ENCODE measurements around the gene STK32C. TPM values are rescaled to one million over a fixed set of nuclear protein-coding genes. Genes with fewer than 3 reads are reported as not detected.

STK32C gene
- total RNA-seq, 2 donors from 2014 or later: 0.78 to 4.0 TPM

DNA sequence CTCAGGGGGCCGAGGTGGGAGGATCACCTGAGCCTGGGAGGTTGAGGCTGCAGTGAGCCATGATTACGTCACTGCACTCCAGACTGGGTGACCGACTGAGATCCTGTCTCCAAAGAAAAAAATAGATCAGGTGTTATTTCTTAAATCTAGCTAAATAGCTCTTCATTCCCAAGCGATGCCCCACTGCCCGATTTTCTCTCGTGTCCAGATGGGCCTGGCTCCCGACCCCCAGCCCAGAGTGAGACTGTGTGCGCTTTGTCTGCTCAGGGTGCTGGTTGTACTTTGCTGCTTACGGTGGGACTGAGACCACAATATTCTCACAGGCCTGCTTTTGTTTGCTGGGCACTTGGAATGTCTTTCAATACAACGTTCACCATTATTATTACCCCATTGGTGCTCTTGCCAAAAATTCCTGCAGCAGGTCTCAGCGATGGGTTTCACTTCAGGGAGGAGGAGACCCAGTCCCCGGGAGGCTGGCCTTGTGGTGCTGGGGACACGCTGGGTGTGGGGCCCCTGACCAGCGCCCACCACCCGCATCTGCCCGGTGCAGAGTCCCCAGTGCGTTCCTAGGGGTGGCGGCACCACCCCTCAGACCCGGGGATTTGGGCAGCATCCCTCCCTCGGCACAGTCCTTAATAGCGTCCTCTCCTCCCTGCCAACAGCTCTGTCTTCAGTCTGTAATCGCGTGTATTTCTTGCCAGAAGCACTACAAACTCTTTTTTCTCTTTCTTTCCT, 141.4 kb downstream of the STK32C start:
- WGBS, 2 donors: 79 to 80% methylated on average over 20 to 23 of the region's 23 CpGs
- Histone ChIP-seq H3K4me3 (no peak overlapping the region), H3K4me1 (peaks cover 17% of the 10 kb centered on the region), H3K9me3 (no peaks in the 10 kb centered on the region), H3K27ac (no peak overlapping the region), H3K36me3 (replicated peaks in 1 of 2; ENCODE audit: insufficient read depth in 1 of 2, low read depth in 2 of 2) (no peaks in the 10 kb centered on the region), H3K27me3 (peaks cover 0 to 3% of the 10 kb centered on the region in 2 donors)
- DNase-seq (no peak), ATAC-seq (no peak)
- intact Hi-C loops (cut with DNase I): no loop called here
- TF ChIP-seq, protein P1, sequence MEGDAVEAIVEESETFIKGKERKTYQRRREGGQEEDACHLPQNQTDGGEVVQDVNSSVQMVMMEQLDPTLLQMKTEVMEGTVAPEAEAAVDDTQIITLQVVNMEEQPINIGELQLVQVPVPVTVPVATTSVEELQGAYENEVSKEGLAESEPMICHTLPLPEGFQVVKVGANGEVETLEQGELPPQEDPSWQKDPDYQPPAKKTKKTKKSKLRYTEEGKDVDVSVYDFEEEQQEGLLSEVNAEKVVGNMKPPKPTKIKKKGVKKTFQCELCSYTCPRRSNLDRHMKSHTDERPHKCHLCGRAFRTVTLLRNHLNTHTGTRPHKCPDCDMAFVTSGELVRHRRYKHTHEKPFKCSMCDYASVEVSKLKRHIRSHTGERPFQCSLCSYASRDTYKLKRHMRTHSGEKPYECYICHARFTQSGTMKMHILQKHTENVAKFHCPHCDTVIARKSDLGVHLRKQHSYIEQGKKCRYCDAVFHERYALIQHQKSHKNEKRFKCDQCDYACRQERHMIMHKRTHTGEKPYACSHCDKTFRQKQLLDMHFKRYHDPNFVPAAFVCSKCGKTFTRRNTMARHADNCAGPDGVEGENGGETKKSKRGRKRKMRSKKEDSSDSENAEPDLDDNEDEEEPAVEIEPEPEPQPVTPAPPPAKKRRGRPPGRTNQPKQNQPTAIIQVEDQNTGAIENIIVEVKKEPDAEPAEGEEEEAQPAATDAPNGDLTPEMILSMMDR (IDR thresholded peaks at IDR 0.05): no peak
- TF ChIP-seq POLR2A (IDR thresholded peaks at IDR 0.05): no peak

DNA sequence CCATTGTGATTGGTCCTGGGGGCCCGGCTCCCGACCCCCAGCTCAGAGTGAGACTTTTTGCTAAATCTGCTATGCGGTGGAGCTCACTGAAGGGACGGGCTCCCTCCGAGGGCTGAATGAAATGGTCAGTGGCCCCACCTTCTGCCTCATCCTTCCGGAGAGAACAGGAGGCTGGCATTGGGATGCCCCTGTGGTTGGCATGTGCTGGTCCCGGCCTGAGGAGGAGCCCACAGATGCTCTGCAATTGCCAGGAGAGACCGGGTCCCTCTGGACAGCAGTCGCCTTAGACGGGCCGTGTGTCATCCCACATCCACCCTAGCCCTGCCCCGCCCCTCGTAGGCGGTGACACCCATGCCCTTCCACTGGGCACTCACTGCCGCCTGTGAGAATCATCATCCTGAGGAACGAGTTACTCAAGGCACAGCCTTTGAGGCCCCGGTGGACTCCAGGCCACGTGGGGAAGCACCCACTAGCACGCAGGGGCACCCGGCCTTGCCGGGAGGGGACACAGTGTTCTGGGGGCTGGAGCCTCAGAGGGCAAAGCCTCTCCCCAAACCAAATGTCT, 142.3 kb downstream of the STK32C start:
- TF ChIP-seq POLR2A (IDR thresholded peaks at IDR 0.05): no peak
- TF ChIP-seq, protein P1 (IDR thresholded peaks at IDR 0.05): no peak
- Histone ChIP-seq H3K27me3 (no peaks in the 10 kb centered on the region), H3K27ac (no peak overlapping the region), H3K9me3 (no peaks in the 10 kb centered on the region), H3K4me3 (no peak overlapping the region), H3K4me1 (peaks cover 17% of the 10 kb centered on the region), H3K36me3 (replicated peaks in 1 of 2; ENCODE audit: insufficient read depth in 1 of 2, low read depth in 2 of 2) (no peaks in the 10 kb centered on the region)
- 81% methylated on average over 21 of the region's 21 CpGs; no CpG with 5 or more reads in 1 of the 2 donors for WGBS, 2 donors
- ATAC-seq: no peak
- no peak for DNase-seq
- intact Hi-C loops (cut with DNase I): no loop called here

DNA sequence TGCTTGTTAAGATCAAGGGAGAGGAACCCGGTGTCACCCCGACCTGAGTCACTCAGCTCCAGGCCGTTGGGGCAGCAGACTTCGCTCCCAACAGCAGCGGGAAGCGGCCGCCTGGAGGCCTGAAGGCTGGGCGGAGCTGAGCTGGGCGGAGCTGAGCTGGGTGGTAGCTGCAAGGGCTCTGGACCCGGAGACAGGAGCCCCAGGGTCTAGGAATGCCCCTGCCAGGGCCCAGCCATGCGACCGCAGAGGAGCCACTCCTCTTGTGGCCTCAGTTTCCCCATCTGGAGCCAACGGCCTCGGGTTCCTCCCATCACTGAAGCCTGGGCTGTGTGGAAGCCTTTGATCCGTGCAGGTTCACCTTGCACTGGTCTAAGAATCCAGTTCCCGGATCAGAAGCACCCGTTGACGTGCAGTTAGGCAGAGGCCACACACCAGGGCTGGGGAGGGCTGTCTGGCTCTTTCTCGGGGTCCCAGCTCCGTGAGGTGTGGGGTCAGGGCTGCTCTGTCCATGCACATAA, 142.9 kb downstream of the STK32C start:
- intact Hi-C loops (cut with DNase I): no loop called here
- no peak for DNase-seq
- no peaks in the 10 kb centered on the region for H3K27me3 ChIP-seq
- no peak overlapping the region for H3K4me3 ChIP-seq
- TF ChIP-seq, protein P1 (IDR thresholded peaks at IDR 0.05): no peak
- TF ChIP-seq POLR2A (IDR thresholded peaks at IDR 0.05): no peak
- H3K36me3 ChIP-seq (replicated peaks in 1 of 2; ENCODE audit: insufficient read depth in 1 of 2, low read depth in 2 of 2): no peaks in the 10 kb centered on the region
- no peaks in the 10 kb centered on the region for H3K9me3 ChIP-seq
- H3K4me1 ChIP-seq: peaks cover 17% of the 10 kb centered on the region
- no peak for ATAC-seq
- no peak overlapping the region for H3K27ac ChIP-seq
- 52 to 59% methylated on average over 11 to 17 of the region's 20 CpGs for WGBS, 2 donors

DNA sequence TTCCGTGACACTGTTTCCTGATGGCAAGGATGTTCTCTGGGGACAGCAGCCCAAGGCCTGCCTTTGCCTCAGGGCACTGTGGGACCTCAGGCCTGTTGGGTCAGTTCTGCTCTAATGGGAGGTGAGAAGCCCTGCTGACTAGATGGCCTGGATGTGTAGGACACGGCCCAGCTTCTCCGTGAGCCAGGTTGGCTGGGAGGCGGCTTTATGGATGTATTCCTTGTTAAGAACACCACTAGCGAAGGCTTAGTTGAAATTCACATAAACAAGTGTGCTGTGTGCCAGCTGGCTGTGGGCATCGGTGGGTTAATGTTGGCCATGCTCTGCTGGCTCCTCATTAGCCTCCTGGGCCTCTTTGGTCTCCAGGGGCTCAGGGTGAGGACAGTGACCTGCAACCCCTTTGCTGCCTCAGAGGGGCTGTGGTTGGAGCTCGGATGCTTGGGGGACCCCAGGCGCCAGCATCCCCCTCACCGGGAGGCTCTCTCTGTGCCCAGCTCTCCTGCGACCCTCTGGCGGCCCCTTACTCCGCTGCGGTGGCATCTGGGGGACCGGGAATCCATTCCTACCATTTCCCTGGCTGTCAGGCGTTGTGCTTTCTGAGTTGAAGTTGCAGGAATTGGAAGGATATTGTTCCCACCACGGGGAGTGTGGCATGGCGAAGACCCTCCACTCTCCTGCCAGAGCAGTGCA, 143.8 kb downstream of the STK32C start:
- Histone ChIP-seq H3K9me3 (no peaks in the 10 kb centered on the region), H3K36me3 (replicated peaks in 1 of 2; ENCODE audit: insufficient read depth in 1 of 2, low read depth in 2 of 2) (no peaks in the 10 kb centered on the region), H3K4me3 (no peak overlapping the region), H3K27ac (no peak overlapping the region), H3K27me3 (no peaks in the 10 kb centered on the region), H3K4me1 (peaks cover 17% of the 10 kb centered on the region)
- intact Hi-C loops (cut with DNase I): no loop called here
- ATAC-seq: no peak
- DNase-seq: no peak
- 67 to 72% methylated on average over 1 to 17 of the region's 17 CpGs for WGBS, 2 donors
- TF ChIP-seq POLR2A (IDR thresholded peaks at IDR 0.05): no peak
- TF ChIP-seq, protein P1 (IDR thresholded peaks at IDR 0.05): no peak

Data from body of pancreas (tissue), 4 donors.